ENCODE results near the gene PDE2A. TPM values are rescaled to one million over a fixed set of nuclear protein-coding genes. Genes with fewer than 3 reads are reported as not detected.
A peak's percentile ranks its signal among the peaks of the same experiment; 100 is the strongest.

PDE2A gene
- total RNA-seq, 1 experiment from 2014 or later = 0.24 TPM

DNA sequence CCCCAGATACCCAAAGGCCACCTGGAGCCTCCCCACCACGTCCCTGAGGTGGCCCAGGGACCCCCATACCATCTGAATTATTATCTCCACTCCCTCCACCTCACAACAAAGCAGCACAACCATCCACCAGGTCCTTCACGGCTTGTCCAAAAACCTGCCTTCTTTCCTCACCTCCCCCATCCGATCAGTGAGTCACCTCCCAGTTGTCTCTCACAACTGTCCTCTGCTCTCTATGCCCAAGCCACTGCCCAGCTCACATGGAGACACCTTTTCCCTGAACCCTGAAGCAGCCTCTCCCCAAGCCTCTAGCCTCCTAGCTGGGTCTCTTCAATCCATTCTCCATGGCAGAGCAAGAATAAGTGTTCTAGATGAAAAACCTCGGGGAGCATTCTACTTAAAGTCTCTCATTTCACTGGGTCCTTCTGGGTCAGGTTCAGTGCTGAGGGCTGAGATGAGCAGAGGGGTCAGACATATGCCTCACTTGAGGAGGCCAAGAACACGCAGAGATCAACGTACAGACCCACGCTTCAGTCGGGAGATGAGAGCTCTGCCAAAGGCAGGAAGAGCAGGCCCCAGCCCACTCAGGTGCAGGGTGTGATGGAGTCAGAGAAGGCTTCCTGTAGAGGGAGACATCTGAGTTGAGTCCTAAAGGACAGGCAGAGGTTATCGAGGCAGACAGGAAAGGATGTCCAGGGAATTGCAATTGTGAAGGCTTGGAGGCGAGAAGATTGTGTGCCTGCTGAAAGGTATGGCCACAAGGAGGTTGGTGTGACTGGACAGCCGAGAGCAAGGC lies 74.7 kb downstream of the PDE2A start:
- Histone ChIP-seq H3K9me3 (replicated peaks) (no peaks in the 10 kb centered on the region), H3K36me3 (no peaks in the 10 kb centered on the region), H3K27me3 (0 out of 2 replicates have a peak, but pooled peaks cover 4% of the 10 kb centered on the region), H3K4me1 (peaks cover 9% of the 10 kb centered on the region), H3K27ac (no peak overlapping the region), H3K4me3 (no peak overlapping the region)
- DNase-seq = no peak

- no peak overlapping the region for H3K4me3 ChIP-seq
- 0 out of 2 replicates have a peak, but pooled peaks cover 3% of the 10 kb centered on the region for H3K27me3 ChIP-seq
- peak; percentile 28 to 38 for DNase-seq
These were observed 75.3 kb downstream of the PDE2A start for GRCh38 chr11:72598906-72599305.

DNA sequence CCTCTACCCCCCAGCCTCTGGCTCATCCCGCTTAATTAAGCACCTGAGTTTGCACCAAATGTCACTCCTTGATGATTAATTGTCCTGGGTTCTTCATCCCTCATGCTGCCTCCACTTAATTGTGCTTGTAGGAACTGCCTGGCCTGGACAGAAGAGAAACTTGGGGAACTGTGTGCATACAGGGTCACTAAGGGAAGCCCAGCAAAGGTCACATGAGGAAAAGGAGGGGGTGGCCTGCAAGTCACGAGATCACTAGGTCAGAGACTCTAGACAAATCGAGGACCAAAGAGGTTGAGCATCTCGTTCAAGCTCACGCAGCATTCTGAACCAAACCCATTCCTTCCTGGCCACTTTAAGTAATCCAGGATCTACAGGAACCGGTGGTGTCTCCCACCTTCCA lies 75.8 kb downstream of the PDE2A start:
- DNase-seq = no peak
- H3K27me3 ChIP-seq = 0 out of 2 replicates have a peak, but pooled peaks cover 3% of the 10 kb centered on the region
- no peak overlapping the region for H3K4me3 ChIP-seq

More at GRCh38 chr11:72598906-72599305, 75.3 kb downstream of the PDE2A start:
- H3K9me3 ChIP-seq (replicated peaks) = no peaks in the 10 kb centered on the region
- H3K36me3 ChIP-seq = no peaks in the 10 kb centered on the region
- H3K4me1 ChIP-seq = peaks cover 9% of the 10 kb centered on the region
- no peak overlapping the region for H3K27ac ChIP-seq

DNA sequence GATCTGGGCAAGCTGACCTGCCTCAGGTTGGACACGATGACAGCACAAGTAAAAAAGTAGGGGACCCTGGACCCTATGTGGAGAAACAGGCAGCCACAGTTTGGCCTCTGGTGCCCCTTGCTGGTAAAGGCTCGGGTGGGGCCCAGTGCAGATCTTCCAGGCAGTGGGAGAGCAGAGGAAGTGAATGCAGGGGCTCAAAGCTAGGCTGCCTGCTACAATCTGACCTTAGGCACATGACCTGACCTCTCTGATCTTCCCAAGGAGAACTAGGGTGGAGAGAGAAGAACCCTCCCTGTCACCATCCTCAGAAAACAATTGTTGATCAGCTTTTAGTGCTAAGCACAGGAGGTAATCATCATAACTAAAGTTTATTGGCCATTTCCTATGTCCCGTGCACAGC lies 76.5 kb downstream of the PDE2A start:
- no peak for DNase-seq
- Histone ChIP-seq H3K27me3 (0 out of 2 replicates have a peak, but pooled peaks cover 7% of the 10 kb centered on the region), H3K4me1 (peaks cover 9% of the 10 kb centered on the region), H3K27ac (no peak overlapping the region), H3K36me3 (no peaks in the 10 kb centered on the region), H3K9me3 (replicated peaks) (no peaks in the 10 kb centered on the region), H3K4me3 (no peak overlapping the region)

More for the DNA sequence above, 75.8 kb downstream of the PDE2A start:
- H3K27ac ChIP-seq = no peak overlapping the region
- peaks cover 9% of the 10 kb centered on the region for H3K4me1 ChIP-seq
- no peaks in the 10 kb centered on the region for H3K36me3 ChIP-seq
- no peaks in the 10 kb centered on the region for H3K9me3 ChIP-seq (replicated peaks)

DNA sequence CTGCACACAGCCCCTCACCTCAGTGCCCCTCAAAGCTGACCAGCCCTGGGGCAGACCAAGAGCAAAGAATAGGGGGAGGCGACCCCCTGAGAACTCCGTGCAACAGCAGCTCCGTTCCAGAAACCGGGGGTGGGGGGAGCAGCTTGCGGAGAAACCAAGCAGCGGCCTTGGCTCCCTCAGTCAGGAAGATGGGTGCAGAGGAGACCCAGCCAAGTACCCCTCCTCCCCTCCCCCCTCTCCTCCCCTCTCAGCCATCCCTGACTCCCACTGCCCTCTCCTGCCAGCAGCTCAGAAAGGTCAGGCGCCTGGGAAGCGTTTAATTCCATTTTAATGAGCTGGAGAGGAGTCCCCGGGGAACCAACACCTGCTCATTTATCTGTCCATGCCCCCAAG lies 78.9 kb downstream of the PDE2A start:
- H3K4me3 ChIP-seq = no peak overlapping the region
- no peak for DNase-seq
- no peaks in the 10 kb centered on the region for H3K36me3 ChIP-seq
- H3K27me3 ChIP-seq = 0 out of 2 replicates have a peak, but pooled peaks cover 7% of the 10 kb centered on the region
- H3K4me1 ChIP-seq = no peaks in the 10 kb centered on the region
- H3K9me3 ChIP-seq (replicated peaks) = no peaks in the 10 kb centered on the region
- no peak overlapping the region for H3K27ac ChIP-seq

DNA sequence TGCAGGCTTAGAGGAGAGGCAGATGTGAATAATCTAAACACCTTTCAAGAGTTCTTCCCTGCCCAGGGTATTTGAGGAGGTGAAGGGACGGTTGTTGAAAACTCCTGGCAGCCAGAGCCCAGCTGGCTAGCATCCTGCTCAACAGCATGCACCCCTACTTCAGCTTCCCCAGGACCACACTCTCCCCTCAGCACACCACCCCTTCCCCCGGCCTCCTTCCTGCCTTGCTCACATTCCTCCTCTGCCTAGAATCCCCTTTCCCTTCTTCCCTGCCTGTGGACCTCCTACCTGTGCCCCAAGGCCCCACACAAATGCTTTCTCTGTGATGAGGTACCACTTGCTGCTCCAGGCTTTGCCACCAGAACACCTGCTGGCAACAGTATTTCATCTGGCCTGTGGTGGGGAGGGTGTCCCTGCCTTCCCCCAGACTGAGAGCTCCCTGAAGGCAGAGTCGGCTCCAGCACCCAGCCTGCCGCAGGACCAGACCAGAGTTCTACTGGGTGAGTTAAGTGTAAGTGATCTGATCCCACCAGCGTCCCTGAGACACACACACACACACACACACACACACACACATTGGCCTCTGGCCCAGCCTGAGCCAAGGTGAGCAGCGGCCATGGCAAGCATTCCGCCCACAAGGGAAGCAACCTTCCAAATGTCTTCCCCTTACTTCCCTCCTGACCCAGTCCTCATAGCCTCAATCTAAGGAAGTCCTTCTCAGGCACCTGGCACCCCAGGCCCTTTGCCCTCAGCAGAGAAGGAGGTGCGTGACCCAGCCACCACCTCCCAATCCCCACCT lies 79.5 kb downstream of the PDE2A start:
- Histone ChIP-seq H3K27me3 (0 out of 2 replicates have a peak, but pooled peaks cover 7% of the 10 kb centered on the region), H3K9me3 (replicated peaks) (no peaks in the 10 kb centered on the region), H3K27ac (no peak overlapping the region), H3K36me3 (no peaks in the 10 kb centered on the region), H3K4me3 (no peak overlapping the region), H3K4me1 (no peaks in the 10 kb centered on the region)
- no peak for DNase-seq

- no peak overlapping the region for H3K27ac ChIP-seq
- H3K9me3 ChIP-seq (replicated peaks) = no peaks in the 10 kb centered on the region
- DNase-seq = no peak
- H3K4me1 ChIP-seq = no peaks in the 10 kb centered on the region
- no peaks in the 10 kb centered on the region for H3K36me3 ChIP-seq
- H3K4me3 ChIP-seq = no peak overlapping the region
- 0 out of 2 replicates have a peak, but pooled peaks cover 7% of the 10 kb centered on the region for H3K27me3 ChIP-seq
These were observed 81.3 kb downstream of the PDE2A start for GRCh38 chr11:72592698-72593495.

- 0 out of 2 replicates have a peak, but pooled peaks cover 7% of the 10 kb centered on the region for H3K27me3 ChIP-seq
- H3K27ac ChIP-seq = no peak overlapping the region
- no peak for DNase-seq
- no peaks in the 10 kb centered on the region for H3K4me1 ChIP-seq
- H3K9me3 ChIP-seq (replicated peaks) = no peaks in the 10 kb centered on the region
- H3K36me3 ChIP-seq = no peaks in the 10 kb centered on the region
- H3K4me3 ChIP-seq = no peak overlapping the region
These were observed 82.3 kb downstream of the PDE2A start for GRCh38 chr11:72591785-72592502.

DNA sequence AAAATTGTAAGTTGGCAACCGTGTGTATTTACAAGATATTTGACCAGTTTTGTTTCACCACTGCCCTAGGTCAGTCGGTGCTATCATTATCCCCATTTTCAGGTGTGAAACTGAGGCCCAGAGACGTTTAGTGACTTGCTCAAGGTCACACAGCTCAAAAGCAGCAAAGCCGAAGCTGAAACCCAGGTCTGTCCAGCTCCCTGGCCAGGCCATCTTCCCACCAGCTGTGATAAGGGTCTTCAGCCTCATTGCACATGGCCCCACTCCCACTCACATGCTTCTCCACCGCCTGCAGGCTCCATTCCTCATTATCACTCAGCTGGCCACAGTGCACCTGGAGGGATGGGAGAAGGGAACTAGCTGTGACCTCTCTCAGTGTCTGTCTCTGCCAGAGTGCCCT lies 83.2 kb downstream of the PDE2A start:
- no peak for DNase-seq
- Histone ChIP-seq H3K27me3 (0 out of 2 replicates have a peak, but pooled peaks cover 7% of the 10 kb centered on the region), H3K9me3 (replicated peaks) (no peaks in the 10 kb centered on the region)

DNA sequence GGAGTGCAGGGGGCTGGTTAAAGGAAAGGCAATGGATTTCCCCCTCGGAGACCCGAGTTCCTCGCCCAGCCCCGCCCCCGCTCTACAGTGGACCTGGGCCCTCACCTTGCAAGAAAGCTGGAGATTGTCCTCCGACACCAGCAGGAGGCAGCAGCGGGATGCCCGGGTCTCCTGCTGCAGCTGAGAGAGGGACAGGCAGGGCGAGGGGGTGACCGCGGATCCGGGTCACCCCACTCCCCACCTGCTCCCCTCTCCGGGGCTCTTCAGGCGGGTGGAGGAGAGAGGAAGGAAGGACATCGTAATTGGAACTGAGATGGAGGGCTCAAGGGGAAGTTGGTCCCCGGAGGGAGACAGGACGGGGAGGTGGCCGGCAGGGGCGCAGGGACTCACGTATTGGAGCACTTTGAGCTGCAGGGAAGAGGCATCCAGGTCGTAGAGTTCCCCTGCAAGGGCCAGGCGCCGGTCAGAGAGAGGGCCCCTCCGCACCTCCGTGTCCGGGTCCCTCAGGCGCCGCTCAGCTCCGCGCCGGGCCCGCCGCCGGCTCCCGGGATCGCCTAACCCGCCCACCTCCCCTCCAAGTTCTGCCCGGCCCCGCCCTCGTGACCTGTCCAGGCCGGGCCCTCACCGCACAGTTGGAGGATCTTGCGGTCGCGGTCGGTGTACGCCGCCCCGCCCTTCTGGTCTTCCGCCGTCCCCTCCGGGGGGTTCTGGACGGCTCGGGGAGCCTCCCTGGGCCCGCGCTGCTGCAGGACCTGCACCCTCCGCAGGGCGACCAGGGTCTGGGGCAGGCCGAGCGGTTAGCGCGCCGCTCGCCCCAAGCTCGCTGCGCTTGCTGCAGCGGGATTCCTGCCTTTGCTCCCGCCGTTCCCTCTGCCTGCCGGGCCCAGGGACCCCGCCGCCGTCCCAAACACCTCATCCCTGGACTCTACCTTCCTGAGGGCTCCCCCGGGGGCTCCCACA lies 84.1 kb downstream of the PDE2A start:
- DNase-seq = peak in 1 of 2 experiments; percentile 30
- Histone ChIP-seq H3K36me3 (no peaks in the 10 kb centered on the region), H3K9me3 (replicated peaks) (no peaks in the 10 kb centered on the region), H3K27ac (no peak overlapping the region), H3K4me1 (no peaks in the 10 kb centered on the region), H3K27me3 (0 out of 2 replicates have a peak, but pooled peaks cover 7% of the 10 kb centered on the region), H3K4me3 (no peak overlapping the region)

More for the DNA sequence above, 83.2 kb downstream of the PDE2A start:
- Histone ChIP-seq H3K27ac (no peak overlapping the region), H3K4me3 (no peak overlapping the region), H3K4me1 (no peaks in the 10 kb centered on the region), H3K36me3 (no peaks in the 10 kb centered on the region)

DNA sequence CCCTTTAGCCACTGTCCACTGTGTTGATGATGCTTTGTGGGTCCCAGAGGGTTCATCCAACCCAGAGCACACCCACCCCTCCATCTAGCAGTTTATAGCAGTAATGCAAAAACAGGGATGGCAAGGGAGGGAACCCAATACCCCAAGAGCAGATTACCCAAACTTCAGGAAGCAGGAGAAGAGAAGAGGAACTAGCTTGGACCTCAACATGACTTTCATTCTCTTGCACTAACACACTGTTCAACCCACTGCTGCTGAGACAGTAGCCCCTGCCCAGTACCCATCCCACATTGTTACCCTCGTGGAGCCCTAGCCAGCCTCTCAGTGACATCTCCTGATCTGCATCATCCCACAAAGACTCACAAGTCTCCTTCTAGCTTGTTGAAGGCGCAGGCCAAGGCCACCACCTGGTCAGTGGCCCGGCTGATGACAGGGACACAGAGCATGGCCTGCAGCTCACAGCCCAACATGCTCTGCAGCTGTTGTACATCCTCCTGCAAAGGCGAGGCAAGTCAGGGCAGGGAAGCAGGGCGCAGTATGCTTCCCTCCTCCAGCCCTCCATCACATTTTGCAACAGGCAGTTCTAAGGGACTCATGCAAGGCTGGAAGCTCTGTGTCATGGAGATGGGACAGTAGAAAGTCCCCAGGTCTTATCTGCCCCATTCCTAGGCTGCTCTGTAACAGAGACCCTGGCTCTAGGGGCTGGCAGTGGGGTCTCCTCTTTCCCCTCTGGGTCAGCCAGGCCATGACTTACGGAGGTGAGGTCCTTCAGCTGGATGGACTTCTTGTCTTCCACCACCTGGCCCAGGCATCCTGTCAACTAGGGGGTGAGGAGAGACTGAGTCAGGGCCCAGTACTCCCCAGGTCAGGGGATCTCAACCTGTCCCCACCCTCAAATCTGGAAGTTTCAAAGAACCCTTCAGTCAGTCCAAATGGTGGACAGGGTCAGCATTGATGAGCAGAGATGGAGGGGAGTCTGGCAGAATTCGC lies 85.5 kb downstream of the PDE2A start:
- Histone ChIP-seq H3K9me3 (replicated peaks) (no peaks in the 10 kb centered on the region), H3K27me3 (0 out of 2 replicates have a peak, but pooled peaks cover 6% of the 10 kb centered on the region), H3K4me1 (no peaks in the 10 kb centered on the region), H3K4me3 (no peak overlapping the region), H3K36me3 (no peaks in the 10 kb centered on the region), H3K27ac (no peak overlapping the region)
- DNase-seq = no peak

DNA sequence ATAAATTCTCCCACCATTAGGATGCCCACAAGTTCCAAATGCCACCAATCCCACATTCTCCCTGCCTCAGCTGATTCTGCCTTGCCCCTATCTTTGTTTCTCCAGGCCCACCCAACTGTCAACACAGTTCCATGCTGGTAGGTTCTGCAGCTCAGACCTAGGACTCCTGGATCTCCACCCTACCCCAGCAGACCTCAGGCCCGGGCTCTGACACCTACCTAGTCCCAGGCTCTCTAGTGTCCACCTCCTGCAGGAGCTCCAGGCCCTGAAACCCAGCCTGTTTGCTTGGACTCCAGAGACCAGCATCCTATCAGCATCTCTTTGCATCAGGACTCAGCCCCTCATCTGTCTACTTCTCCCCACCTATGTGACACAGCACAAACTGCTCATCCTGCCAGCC lies 86.5 kb downstream of the PDE2A start:
- Histone ChIP-seq H3K27me3 (no peaks in the 10 kb centered on the region), H3K27ac (no peak overlapping the region), H3K4me1 (no peaks in the 10 kb centered on the region), H3K9me3 (replicated peaks) (no peaks in the 10 kb centered on the region), H3K36me3 (no peaks in the 10 kb centered on the region), H3K4me3 (no peak overlapping the region)
- DNase-seq = no peak

All from SJCRH30 (cell line).